HepG2 (cell line): ENCODE measurements around the gene UBE2G2. TPM values are rescaled to one million over a fixed set of nuclear protein-coding genes. Genes with fewer than 3 reads are reported as not detected.

Experiments
- ATAC-seq: fragments of 200-7000 bp; cut with Tn5 transposase; 3 replicates; pipeline ENCODE4 v1.9.1; 2020; ENCODE audit warnings: mild to moderate bottlenecking, moderate library complexity
- BruUV-seq: library from RNA; stranded (reverse); fragments of 400-500 nt; replicated peaks from 2 replicates; lab custom pipeline; 2021; lab: Mats Ljungman, UMichigan
- CTCF ChIA-PET: fragments of 300-600 bp; formaldehyde crosslinking; extraction: SDS; loops from one replicate; lab custom pipeline; 2021; ENCODE audit warnings: low total read pairs, inconsistent platforms, low intra/inter-chr PET ratio; lab: Yijun Ruan, JAX
- POLR2A ChIA-PET: fragments of 350-600 bp; sonication (Branson Sonifier 250); formaldehyde crosslinking; loops from one replicate; lab custom pipeline; 2020; ENCODE audit warnings: antibody characterized with exemption, inconsistent platforms; lab: Yijun Ruan, JAX
- DNase-seq: peaks from one replicate; pipeline ENCODE4 v3.0.0-alpha.2; 2015; ENCODE audit warnings: low spot score
- FAIRE-seq: peaks from 3 replicates; lab custom pipeline; 2011; peaks lifted over from hg19 to GRCh38; lab: Jason Lieb, UNC
- H2AFZ ChIP-seq: one replicate; pipeline ENCODE4 v1.6.1; 2011; ENCODE audit warnings: low read length, inconsistent platforms
- H3K27ac ChIP-seq: fragments of 300-600 bp; 3 replicates; pipeline ENCODE4 v1.8.0; 2011; ENCODE audit warnings: mixed run types, mild to moderate bottlenecking, mixed read lengths, low read length, inconsistent platforms; ENCODE audit not compliant: insufficient read depth; ENCODE audit errors: extremely low read length
- H3K27me3 ChIP-seq, 2 experiments: fragments of 200-600 bp in 1 of 2; 2 replicates in 1 of 2; 3 replicates in 1 of 2; pipeline versions ENCODE4 v1.6.0 to v1.8.0; 2011; ENCODE audit warnings: low read length in 2 of 2, mild to moderate bottlenecking in 2 of 2, moderate library complexity in 2 of 2, inconsistent platforms in 1 of 2; ENCODE audit not compliant: insufficient read depth in 2 of 2, control insufficient read depth in 1 of 2
- H3K36me3 ChIP-seq, 2 experiments: fragments of 200-600 bp in 1 of 2; replicated peaks in 1 of 2; 2 replicates in 1 of 2; 3 replicates in 1 of 2; pipeline versions ENCODE4 v1.5.1 to v1.8.0; 2011; ENCODE audit warnings: low read length in 2 of 2, inconsistent platforms in 1 of 2; ENCODE audit not compliant: insufficient read depth in 2 of 2, control insufficient read depth in 1 of 2
- H3K4me1 ChIP-seq: 2 replicates; pipeline ENCODE4 v1.5.1; 2012; ENCODE audit warnings: low read length, inconsistent platforms; ENCODE audit not compliant: insufficient read depth
- H3K4me2 ChIP-seq: 2 replicates; pipeline ENCODE4 v1.6.0; 2011; ENCODE audit warnings: low read depth, low read length, inconsistent platforms
- H3K4me3 ChIP-seq, 3 experiments: fragments of 200-600 bp in 1 of 3; sonication (generic), shearing (Covaris generic) in 1 of 3; replicated peaks in 1 of 3; 2 replicates each; pipeline ENCODE4 v1.5.1; 2011 to 2016; ENCODE audit warnings: low read length in 3 of 3, inconsistent platforms in 2 of 3, low read depth in 2 of 3, mild to moderate bottlenecking in 2 of 3, control low read depth in 1 of 3, mixed read lengths in 1 of 3; ENCODE audit not compliant: insufficient read depth in 1 of 3
- H3K79me2 ChIP-seq: one replicate; pipeline ENCODE4 v1.6.1; 2011; ENCODE audit warnings: low read length, inconsistent platforms; ENCODE audit not compliant: insufficient read depth
- H3K9ac ChIP-seq: 2 replicates; pipeline ENCODE4 v1.6.0; 2011; ENCODE audit warnings: mild to moderate bottlenecking, low read depth, low read length, inconsistent platforms; ENCODE audit not compliant: insufficient read depth
- H3K9me3 ChIP-seq: 2 replicates; pipeline ENCODE4 v1.5.1; 2012; ENCODE audit warnings: mild to moderate bottlenecking, low read length
- H4K20me1 ChIP-seq: 2 replicates; pipeline ENCODE4 v1.6.0; 2011; ENCODE audit warnings: inconsistent platforms, mild to moderate bottlenecking, low read length, moderate library complexity; ENCODE audit not compliant: insufficient read depth
- FOXK2 ChIP-seq: fragments of 450-650 bp; IDR thresholded peaks from 2 replicates; pipeline ENCODE4 v1.6.1; 2016
- GZF1 ChIP-seq: sonication (generic); formaldehyde crosslinking; IDR thresholded peaks from 2 replicates; pipeline ENCODE4 v1.5.1; 2020; ENCODE audit warnings: mild to moderate bottlenecking, missing genetic modification reagents
- LCORL ChIP-seq, 2 experiments: fragments of 450-650 bp in 1 of 2; sonication (generic) in 1 of 2; formaldehyde crosslinking in 1 of 2; IDR thresholded peaks; 2 replicates each; pipeline versions ENCODE4 v1.5.0 to v1.6.1; 2017 to 2020; ENCODE audit warnings: antibody characterized with exemption in 1 of 2, missing genetic modification reagents in 1 of 2
- MBNL3 ChIP-seq: fragments of 250-450 bp; sonication (Bioruptor Pico); conservative IDR thresholded peaks from 2 replicates; pipeline ENCODE4 v1.8.0; 2022; ENCODE audit warnings: mild to moderate bottlenecking, inconsistent platforms
- RBM22 ChIP-seq: fragments of 200-400 bp; formaldehyde crosslinking; optimal IDR thresholded peaks from 2 replicates; pipeline ENCODE3; 2017; ENCODE audit warnings: mild to moderate bottlenecking, low read length, moderate library complexity
- SOX13 ChIP-seq, 3 experiments: fragments of 450-650 bp in 1 of 3; sonication (generic) in 1 of 3; formaldehyde crosslinking in 1 of 3; IDR thresholded peaks in 2 of 3; conservative IDR thresholded peaks in 1 of 3; 2 replicates each; pipeline versions ENCODE4 v1.5.0 to v1.6.1; 2016 to 2020; ENCODE audit warnings: antibody characterized with exemption in 1 of 3, mild to moderate bottlenecking in 1 of 3, missing compliant biosample characterization in 1 of 3, missing genetic modification reagents in 1 of 3, moderate library complexity in 1 of 3
- ZFP36L2 ChIP-seq: sonication (generic); formaldehyde crosslinking; IDR thresholded peaks from 2 replicates; pipeline ENCODE4 v1.4.0; 2020; ENCODE audit warnings: missing genetic modification reagents
- ZNF224 ChIP-seq: sonication (generic); formaldehyde crosslinking; IDR thresholded peaks from 2 replicates; pipeline ENCODE4 v1.5.0; 2020; ENCODE audit warnings: mild to moderate bottlenecking, missing genetic modification reagents
- ZNF280B ChIP-seq: sonication (generic); formaldehyde crosslinking; IDR thresholded peaks from 2 replicates; pipeline ENCODE4 v1.5.0; 2020; ENCODE audit warnings: missing genetic modification reagents, mild to moderate bottlenecking, borderline replicate concordance
- ZNF616 ChIP-seq: sonication (generic); formaldehyde crosslinking; IDR thresholded peaks from 2 replicates; pipeline ENCODE4 v1.5.0; 2020; ENCODE audit warnings: low read depth, mild to moderate bottlenecking, missing genetic modification reagents
- WGBS: methylation state at CpG from one replicate; pipeline ENCODE4 v1.1.6; 2017; ENCODE audit warnings: low lambda C conversion rate; 5-methylcytosine and 5-hydroxymethylcytosine counted together
- in situ Hi-C: cut with HindIII; loops from 2 replicates; pipeline ENCODE4 v1.10.0; 2017; ENCODE audit warnings: low pct_unique_long_range_greater_than_20kb; ENCODE audit not compliant: extremely low pct_ligation_motif_present
- intact Hi-C: fragments of 100-400 bp; cut with micrococcal nuclease; formaldehyde crosslinking; loops from one replicate; pipeline ENCODE4 v1.10.0; 2022; ENCODE audit not compliant: unreplicated experiment
- polyA plus RNA-seq, 8 experiments: library from polyadenylated mRNA; depleted of rRNA in 3 of 8; stranded (reverse) in 7 of 8; unstranded in 1 of 8; fragments of >200 nt; fragmentation: Illumina TruSeq in 4 of 8; extraction: Trizol in 4 of 8; gene quantifications; 2 replicates each; pipeline versions ENCODE4 v1.2.1 to v1.2.3, GENCODE V29; 2011 to 2016; ENCODE audit warnings: low read depth in 4 of 8, missing spikeins in 1 of 8, mixed read lengths in 1 of 8; ENCODE audit not compliant: insufficient read depth in 1 of 8
- total RNA-seq, 5 experiments: library from RNA; depleted of rRNA; stranded (reverse); fragments of >200 nt; fragmentation: Illumina TruSeq; extraction: Trizol; gene quantifications; 2 replicates each; pipeline ENCODE4 v1.2.3, GENCODE V29; 2016; ENCODE audit warnings: low read depth in 1 of 5
- TF ChIP-seq, protein P1 (sequence below), 2 experiments: IDR thresholded peaks; 2 replicates each; pipeline ENCODE4 v1.6.1; 2011 to 2012; ENCODE audit warnings: low read length in 2 of 2, borderline replicate concordance in 1 of 2, low read depth in 1 of 2, mild to moderate bottlenecking in 1 of 2, moderate library complexity in 1 of 2
- TF ChIP-seq, protein P2 (sequence below): sonication (generic); formaldehyde crosslinking; IDR thresholded peaks from 2 replicates; pipeline ENCODE4 v1.8.0; 2022; ENCODE audit warnings: mild to moderate bottlenecking, missing genetic modification reagents; ENCODE audit not compliant: insufficient replicate concordance

UBE2G2 gene
- total and polyA plus RNA-seq, 2 of the 13 experiments (the other 11 are each of a cell fraction or from before 2014, with no cell fraction given), result 55.4 to 92.0 TPM

DNA sequence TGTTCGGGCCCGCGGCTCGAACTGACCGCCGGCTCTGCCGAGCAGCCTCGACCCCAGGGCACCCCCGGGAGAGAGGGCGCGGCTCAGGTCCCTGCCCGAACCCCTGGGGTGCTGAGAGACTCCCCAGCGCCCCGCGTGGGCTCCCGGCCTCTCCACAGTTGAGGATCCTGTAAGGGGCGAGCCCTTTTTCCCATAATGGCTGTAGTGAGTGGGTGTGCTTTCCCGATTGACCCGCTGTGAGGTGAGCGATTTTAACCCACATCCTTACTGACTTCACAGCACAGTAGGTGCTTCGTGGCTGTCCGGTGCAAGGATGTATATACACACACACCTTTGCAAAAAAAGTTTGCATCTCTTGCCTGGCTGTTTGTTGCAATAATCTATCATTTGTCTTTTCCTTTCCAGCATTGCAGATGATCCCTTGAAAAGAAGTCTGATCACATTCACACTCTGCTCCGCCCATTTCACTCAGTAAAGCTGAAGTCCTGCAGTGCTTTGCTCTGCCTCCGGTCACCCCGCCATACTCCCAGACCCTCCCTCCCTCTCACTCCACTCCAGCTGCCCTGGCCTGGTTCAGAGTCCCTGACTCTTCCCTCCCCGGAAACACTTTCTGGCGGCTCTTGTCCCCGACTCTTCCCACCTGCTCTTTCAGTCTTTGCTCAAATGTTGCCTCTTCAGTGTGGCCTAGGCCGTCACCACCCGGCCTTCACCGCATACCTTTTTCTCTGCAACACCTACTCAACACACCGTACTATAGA lies 955 bp upstream of the UBE2G2 start (continued):
- 0 out of 2 replicates have a peak, but pooled peaks have one; percentile 40 for TF ChIP-seq GZF1
- no peak for TF ChIP-seq ZNF616 (CRISPR knock-in tag)
- TF ChIP-seq FOXK2, result no peak
- TF ChIP-seq ZNF280B (CRISPR knock-in tag), result 0 out of 2 replicates have a peak, but pooled peaks have one; percentile 26
- no peak for TF ChIP-seq SOX13 (IDR thresholded peaks at IDR 0.05)
- TF ChIP-seq SOX13 (CRISPR knock-in tag; conservative IDR thresholded peaks at IDR 0.05 in 1 of 2, IDR thresholded peaks at IDR 0.05 in 1 of 2), result 0 out of 4 replicates have a peak, but pooled peaks of 1 of the 2 experiments have one; percentile 25

DNA sequence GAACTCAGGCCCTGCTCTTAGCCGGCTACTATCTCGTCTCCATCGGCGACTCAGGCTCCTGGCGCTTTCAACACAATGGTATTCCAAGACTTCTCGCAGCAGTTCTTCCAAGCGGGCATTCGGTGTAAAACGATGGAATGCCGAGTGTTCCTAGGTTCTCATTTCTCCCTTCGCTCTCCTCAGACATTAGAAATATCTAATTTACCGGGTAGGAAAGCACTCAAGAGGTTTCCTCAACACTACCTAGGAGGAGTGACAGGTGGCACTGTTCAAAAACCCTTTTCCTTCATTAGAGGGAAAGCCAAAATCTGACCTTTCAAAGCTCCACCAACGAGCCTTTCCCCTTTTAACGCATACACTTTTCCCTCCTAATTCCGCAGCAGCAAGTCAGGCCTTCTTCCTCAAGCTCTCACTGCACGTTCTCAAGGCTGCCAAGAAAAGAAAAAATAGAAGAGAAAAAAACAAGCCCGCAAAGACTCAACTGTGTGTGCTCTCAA lies 601 bp downstream of the UBE2G2 start:
- CTCF ChIA-PET, result interaction anchor here (1.7 kb wide), 2 partner anchors 45 to 111 kb away, joined by 4 to 7 read pairs; no protein-coding TSS in a partner anchor
- H3K4me2 ChIP-seq, result peak overlapping the region; percentile 99
- peaks cover 14% of the 10 kb centered on the region for H4K20me1 ChIP-seq
- peaks cover 3 to 25% of the 10 kb centered on the region in 2 experiments for H3K36me3 ChIP-seq
- H3K27ac ChIP-seq, result peak overlapping the region; percentile 88
- H3K9ac ChIP-seq, result peak overlapping the region; percentile 85
- ATAC-seq (peak; percentile 46), FAIRE-seq (no peak), DNase-seq (peak; percentile 44)
- no peaks in the 10 kb centered on the region; a peak in 1 of 5 replicates for H3K27me3 ChIP-seq
- peak overlapping the region; percentile 79 to 86 (median 80) for H3K4me3 ChIP-seq
- H3K4me1 ChIP-seq, result peaks cover 51% of the 10 kb centered on the region
- in situ Hi-C loops, result loop anchor here (5.0 kb wide), 2 partner anchors 46 to 111 kb away; no protein-coding TSS in a partner anchor
- H3K9me3 ChIP-seq, result no peaks in the 10 kb centered on the region
- peaks cover 56% of the 10 kb centered on the region for H3K79me2 ChIP-seq
- POLR2A ChIA-PET, result interaction anchor here (0.6 to 5.6 kb wide), 20 partner anchors 8 to 295 kb away, joined by 3 to 31 read pairs (median 6); partner anchors contain the start of genes PTTG1IP and SUMO3
- no TSS peak for BruUV-seq
- intact Hi-C loops, result loop anchor here (1.0 to 5.0 kb wide), 5 partner anchors 45 to 131 kb away; partner anchors contain the start of gene PTTG1IP
- 2% methylated on average over 17 of the region's 17 CpGs for WGBS
- no peak overlapping the region for H2AFZ ChIP-seq
- TF ChIP-seq LCORL (IDR thresholded peaks at IDR 0.05) (no peak), LCORL (CRISPR knock-in tag; IDR thresholded peaks at IDR 0.05) (0 out of 2 replicates have a peak, but pooled peaks have one; percentile 13), MBNL3 (CRISPR knock-in tag) (no peak), ZFP36L2 (CRISPR knock-in tag) (no peak), RBM22 (no peak), ZNF224 (CRISPR knock-in tag) (0 out of 2 replicates have a peak, but pooled peaks have one; percentile 8)
- TF ChIP-seq, protein P1, sequence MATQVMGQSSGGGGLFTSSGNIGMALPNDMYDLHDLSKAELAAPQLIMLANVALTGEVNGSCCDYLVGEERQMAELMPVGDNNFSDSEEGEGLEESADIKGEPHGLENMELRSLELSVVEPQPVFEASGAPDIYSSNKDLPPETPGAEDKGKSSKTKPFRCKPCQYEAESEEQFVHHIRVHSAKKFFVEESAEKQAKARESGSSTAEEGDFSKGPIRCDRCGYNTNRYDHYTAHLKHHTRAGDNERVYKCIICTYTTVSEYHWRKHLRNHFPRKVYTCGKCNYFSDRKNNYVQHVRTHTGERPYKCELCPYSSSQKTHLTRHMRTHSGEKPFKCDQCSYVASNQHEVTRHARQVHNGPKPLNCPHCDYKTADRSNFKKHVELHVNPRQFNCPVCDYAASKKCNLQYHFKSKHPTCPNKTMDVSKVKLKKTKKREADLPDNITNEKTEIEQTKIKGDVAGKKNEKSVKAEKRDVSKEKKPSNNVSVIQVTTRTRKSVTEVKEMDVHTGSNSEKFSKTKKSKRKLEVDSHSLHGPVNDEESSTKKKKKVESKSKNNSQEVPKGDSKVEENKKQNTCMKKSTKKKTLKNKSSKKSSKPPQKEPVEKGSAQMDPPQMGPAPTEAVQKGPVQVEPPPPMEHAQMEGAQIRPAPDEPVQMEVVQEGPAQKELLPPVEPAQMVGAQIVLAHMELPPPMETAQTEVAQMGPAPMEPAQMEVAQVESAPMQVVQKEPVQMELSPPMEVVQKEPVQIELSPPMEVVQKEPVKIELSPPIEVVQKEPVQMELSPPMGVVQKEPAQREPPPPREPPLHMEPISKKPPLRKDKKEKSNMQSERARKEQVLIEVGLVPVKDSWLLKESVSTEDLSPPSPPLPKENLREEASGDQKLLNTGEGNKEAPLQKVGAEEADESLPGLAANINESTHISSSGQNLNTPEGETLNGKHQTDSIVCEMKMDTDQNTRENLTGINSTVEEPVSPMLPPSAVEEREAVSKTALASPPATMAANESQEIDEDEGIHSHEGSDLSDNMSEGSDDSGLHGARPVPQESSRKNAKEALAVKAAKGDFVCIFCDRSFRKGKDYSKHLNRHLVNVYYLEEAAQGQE (IDR thresholded peaks at IDR 0.05; ENCODE audit: borderline replicate concordance in 1 of 2, low read depth in 1 of 2, low read length in 2 of 2), result no peak
- TF ChIP-seq, protein P2, sequence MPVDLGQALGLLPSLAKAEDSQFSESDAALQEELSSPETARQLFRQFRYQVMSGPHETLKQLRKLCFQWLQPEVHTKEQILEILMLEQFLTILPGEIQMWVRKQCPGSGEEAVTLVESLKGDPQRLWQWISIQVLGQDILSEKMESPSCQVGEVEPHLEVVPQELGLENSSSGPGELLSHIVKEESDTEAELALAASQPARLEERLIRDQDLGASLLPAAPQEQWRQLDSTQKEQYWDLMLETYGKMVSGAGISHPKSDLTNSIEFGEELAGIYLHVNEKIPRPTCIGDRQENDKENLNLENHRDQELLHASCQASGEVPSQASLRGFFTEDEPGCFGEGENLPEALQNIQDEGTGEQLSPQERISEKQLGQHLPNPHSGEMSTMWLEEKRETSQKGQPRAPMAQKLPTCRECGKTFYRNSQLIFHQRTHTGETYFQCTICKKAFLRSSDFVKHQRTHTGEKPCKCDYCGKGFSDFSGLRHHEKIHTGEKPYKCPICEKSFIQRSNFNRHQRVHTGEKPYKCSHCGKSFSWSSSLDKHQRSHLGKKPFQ, result peak; percentile 55
